NCI-H446 (cell line): ENCODE data around the gene LYZL6.
"Not testable (repeated sequence)": the region's sequence is repeated elsewhere in the genome, so short reads cannot be mapped to it uniquely, and the experiment has no call there.

Source experiments
- DNase-seq, 2 experiments: peaks; one replicate each; lab custom pipeline; 2025; lab: John Stamatoyannopoulos, UW

LYZL6 gene

DNA sequence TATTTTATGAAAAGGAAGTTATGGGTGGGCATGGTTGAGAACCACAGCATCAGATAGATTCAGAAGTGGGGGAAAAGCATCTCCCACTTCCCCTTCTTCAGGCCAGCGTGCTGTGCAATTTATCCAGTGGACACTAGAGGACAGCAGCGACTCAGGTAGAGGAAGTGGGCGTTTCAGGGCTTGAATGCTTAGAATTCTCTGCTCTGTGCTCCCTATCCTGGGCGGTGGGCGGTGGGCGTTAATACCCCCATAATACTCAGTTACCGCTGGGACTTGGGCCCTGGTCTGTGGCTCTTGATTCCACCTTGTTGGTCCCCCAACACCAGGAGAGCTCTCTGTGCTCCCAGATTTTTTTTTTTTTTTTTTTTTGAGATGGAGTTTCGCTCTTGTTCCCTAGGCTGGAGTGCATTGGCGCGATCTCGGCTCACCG, 3.7 kb upstream of the LYZL6 start:
- DNase-seq: peak; percentile 21 to 66

DNA sequence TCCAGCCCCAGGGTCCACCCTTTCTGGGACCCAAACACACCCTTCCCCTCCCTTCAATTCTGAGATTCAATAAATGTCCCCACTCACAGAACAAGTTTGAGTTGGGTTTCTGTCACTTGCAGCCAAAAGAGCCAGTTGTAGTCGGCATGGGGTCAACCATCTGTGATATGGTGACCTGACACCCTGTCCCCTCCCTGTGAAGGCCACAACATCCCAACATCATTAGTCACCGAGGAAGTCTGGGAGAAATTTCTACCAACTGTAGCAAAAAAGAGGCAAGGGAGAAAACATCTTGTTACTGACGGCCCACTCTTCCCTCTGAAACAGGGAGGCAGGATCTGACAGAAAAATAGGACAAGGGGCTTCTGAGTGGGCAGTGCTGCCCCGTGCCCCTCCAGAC, 638 bp upstream of the LYZL6 start:
- DNase-seq: no peak

- no peak for DNase-seq
Observed at GRCh38 chr17:35942588-35943186, 826 bp downstream of the LYZL6 start.

DNA sequence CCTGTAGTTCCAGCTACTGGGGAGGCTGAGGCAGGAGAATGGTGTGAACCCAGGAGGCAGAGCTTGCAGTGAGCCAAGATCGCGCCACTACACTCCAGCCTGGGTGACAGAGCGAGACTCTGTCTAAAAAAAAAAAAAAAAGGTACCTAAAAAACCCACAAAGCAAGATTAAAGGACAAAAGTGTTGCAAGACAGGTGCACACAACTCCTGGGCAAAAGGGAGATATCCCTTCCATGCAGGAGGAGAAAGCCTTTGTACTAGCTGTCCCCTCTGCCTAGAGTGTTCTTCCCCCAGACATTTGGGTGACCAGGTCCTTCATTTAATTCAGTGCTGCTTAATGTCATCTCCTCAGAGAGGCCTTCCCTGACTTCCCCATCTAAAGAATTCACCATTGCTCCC, 5.0 kb downstream of the LYZL6 start:
- DNase-seq: not testable (repeated sequence)

- DNase-seq: no peak
Observed at GRCh38 chr17:35936063-35936462, 7.5 kb downstream of the LYZL6 start.

DNA sequence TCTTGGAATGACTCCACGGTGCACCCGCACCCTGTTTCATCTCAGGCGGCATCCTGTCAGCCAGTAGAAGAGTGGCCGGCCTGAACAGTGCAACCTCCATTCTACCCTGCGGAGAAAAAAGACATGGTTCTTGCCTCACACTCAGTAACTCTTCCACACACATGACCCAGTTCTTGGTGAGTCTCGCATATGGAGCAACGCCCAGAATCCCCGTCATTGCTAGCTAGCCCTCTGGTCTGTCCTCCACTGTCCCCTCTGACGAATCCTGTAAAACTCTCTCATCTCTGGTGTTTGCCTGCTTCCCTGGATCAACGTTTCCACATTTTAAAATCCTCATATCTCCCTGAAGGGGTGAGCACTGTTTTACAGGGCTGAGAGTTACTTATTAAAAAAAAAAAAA, 8.8 kb downstream of the LYZL6 start:
- no peak for DNase-seq

DNA sequence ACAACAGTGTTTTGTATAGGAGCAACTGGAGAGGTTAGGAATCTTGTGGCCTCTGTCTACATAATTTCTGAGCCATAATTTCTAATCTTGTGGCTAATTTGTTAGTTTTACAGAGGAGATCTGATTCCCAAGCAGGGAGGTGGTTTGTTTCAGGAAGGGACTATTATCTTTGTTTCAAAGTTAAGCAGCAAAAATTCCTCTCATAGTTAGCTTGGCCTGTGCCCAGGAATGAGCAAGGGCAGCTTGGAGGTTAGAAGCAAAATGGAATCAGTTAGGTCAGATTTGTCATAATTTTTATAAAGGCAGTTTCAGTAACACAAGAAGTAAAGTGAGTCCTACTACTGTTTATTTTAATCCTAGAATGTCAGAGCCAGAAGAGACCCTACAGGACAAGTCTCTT, 10.9 kb downstream of the LYZL6 start:
- DNase-seq: no peak

- peak in 1 of 2 experiments; percentile 36 for DNase-seq
Observed at GRCh38 chr17:35931794-35932425, 11.6 kb downstream of the LYZL6 start.

GRCh38 chr17:35930211-35931065, 13.1 kb downstream of the LYZL6 start, which contains the start of gene RDM1:
Gene RDM1 (minus strand): TSS chr17:35930773. CDS start chr17:35930727, 46 bp downstream.
- peak; percentile 37 to 78 for DNase-seq

GRCh38 chr17:35927714-35928113, 15.8 kb downstream of the LYZL6 start:
- DNase-seq: no peak

- no peak for DNase-seq
Observed at GRCh38 chr17:35923609-35924114, 19.9 kb downstream of the LYZL6 start.

DNA sequence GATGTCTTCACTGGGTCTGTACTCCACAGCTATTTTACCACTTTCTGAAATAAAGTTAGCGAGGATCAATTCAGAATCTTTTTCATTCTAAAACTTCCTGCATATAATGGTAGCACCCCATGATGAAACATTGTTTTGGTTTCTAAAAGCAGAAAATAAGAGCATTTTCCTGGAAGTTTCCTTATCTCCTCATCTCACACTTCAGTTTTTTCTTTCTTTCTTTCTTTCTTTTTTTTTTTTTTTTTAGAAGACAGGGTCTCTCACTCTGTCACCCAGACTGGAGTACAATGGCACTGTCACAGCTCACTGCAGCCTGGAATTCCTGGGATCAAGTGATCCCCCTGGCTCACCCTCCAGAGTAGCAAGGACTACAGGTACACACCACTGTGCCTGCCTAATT, 23.3 kb downstream of the LYZL6 start:
- DNase-seq: no peak

DNA sequence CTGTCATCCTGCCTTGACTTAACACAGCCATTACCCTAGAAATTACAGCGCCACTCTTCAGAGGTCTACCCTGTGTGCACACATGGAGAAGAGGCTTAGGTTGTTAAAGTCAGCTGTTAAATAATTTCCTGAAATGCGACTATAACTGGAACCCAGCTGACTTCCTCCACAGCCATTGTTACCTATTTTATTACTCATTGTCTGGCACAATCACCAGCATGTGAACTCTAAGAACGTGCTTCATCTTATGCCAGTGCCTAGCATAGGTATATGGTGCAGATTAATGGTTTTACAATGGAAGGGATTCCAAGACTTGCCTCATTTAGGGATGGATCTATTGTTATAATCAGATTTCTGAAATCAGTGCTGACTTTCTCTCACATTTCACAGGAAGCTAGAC, 24.8 kb downstream of the LYZL6 start:
- DNase-seq: no peak

- no peak for DNase-seq
Observed at GRCh38 chr17:35917519-35918213, 25.8 kb downstream of the LYZL6 start.

- DNase-seq: no peak
Observed at GRCh38 chr17:35915153-35915964, 28.2 kb downstream of the LYZL6 start.

DNA sequence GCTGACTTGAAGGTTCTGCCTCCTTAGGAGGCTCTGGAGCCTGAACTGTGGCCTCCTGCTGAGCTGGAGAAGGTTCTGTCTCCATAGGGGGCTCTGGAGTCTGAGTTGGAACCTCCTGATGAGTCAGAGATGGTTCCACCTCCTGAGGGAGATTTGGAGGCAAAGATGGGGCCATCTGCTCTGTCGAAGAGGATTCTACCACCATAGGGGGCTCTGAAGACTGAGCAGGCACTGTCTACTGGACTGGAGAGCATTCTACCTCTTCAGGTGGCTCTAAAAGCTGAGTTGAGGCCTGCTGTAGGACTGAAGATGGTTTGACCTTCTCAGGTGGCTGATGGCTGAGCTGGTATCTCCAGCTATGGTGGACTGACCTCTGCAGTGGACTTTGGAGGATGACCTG, 29.2 kb downstream of the LYZL6 start:
- no peak for DNase-seq

- DNase-seq: no peak
Observed at GRCh38 chr17:35913609-35914008, 29.9 kb downstream of the LYZL6 start.

- no peak for DNase-seq
Observed at GRCh38 chr17:35912942-35913341, 30.6 kb downstream of the LYZL6 start.

DNA sequence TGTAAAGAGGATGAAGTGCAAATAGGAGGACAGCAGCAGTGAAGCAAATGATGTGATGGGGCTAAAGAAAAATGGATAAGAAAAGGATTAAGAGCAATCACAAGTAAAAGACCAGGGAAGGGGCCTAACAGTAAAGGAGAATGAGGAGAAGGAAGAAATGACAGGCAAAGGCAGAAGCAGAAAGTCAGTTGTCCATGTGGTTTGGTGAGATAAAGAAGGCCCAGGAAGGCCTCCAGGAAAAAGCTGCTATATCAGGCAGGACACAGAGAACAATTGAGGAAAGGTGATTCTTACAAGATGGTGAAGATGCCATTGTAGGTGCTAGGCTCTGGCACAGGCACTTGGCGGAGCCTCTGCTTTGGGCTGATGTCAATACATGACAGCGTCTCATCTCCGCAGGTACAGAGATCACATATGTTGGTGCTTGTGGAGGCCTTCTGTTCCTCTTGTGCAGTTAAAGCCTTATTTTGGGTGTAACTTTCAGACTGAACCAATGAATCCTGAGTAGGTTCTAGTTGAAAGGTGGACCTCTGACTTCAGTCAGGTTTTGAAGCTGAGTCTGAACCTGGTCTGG, 31.1 kb downstream of the LYZL6 start:
- DNase-seq: no peak

DNA sequence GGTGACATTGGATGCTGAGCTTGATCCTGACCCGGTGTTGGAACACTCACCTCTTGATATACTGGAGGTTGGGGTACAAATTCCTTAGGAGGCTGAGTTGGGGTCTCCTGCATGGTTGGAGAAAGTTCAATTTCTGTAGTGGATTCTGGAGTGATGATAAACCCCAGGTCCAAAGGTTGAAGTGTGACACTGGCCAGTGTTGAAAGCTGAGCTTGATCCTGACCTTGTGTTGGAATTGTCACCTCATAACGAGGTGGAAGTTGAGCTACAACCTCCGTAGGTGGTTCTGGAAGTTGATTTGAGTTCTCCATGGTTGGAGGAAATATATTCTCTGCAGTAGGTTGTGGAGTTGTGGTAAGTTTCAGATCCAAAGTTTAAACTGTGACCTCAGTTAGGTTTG, 34.1 kb downstream of the LYZL6 start:
- no peak for DNase-seq

GRCh38 chr17:35907691-35908090, 35.8 kb downstream of the LYZL6 start:
- DNase-seq: no peak
